Cardiac fibroblast (primary cell): Measurements from ENCODE around the gene ANO2.
A peak's percentile ranks its signal among the peaks of the same experiment; 100 is the strongest.

Source experiments
- DNase-seq, 2 donors: peaks; one replicate each; pipeline versions ENCODE4 v3.0.0 to v3.0.0-alpha.2; 2010; ENCODE audit warnings: low read depth in 2 of 2
- H3K4me3 ChIP-seq, 2 donors: replicated peaks in 1 of 2; 1 replicate in 1 of 2; 2 replicates in 1 of 2; pipeline ENCODE4 v1.5.1; 2011; ENCODE audit warnings: low read depth in 2 of 2, low read length in 2 of 2, mild to moderate bottlenecking in 2 of 2, moderate library complexity in 1 of 2
- CTCF ChIP-seq: IDR thresholded peaks from one replicate; pipeline ENCODE4 v1.5.1; 2011; ENCODE audit warnings: low read depth, mild to moderate bottlenecking, low read length, inconsistent platforms

Gene ANO2

GRCh38 chr12:5953835-5954586 is 9.0 kb upstream of the ANO2 start:
- no peak for DNase-seq
- TF ChIP-seq CTCF: no peak
- no peak overlapping the region for H3K4me3 ChIP-seq

GRCh38 chr12:5952031-5952430 is 7.0 kb upstream of the ANO2 start:
- TF ChIP-seq CTCF: no peak
- no peak for DNase-seq
- no peak overlapping the region for H3K4me3 ChIP-seq

- no peak for DNase-seq
These were observed 3.6 kb upstream of the ANO2 start for GRCh38 chr12:5948696-5949095.

GRCh38 chr12:5947006-5947405 is 1.9 kb upstream of the ANO2 start:
- no peak overlapping the region for H3K4me3 ChIP-seq
- no peak for TF ChIP-seq CTCF
- no peak for DNase-seq

More at GRCh38 chr12:5948696-5949095, 3.6 kb upstream of the ANO2 start:
- no peak overlapping the region for H3K4me3 ChIP-seq
- no peak for TF ChIP-seq CTCF

- no peak for TF ChIP-seq CTCF
- DNase-seq: no peak
- no peak overlapping the region for H3K4me3 ChIP-seq
These were observed 1.3 kb upstream of the ANO2 start for GRCh38 chr12:5946388-5946787.

GRCh38 chr12:5944688-5945070 is 380 bp downstream of the ANO2 start:
- DNase-seq: no peak
- peak overlapping the region; percentile 14 to 32 for H3K4me3 ChIP-seq
- TF ChIP-seq CTCF: no peak

- no peak for TF ChIP-seq CTCF
These were observed 1.0 kb downstream of the ANO2 start for GRCh38 chr12:5944053-5944452.

More at GRCh38 chr12:5944053-5944452, 1.0 kb downstream of the ANO2 start:
- H3K4me3 ChIP-seq: no peak overlapping the region
- no peak for DNase-seq
